M059J (cell line): ENCODE data around the gene PRICKLE3. TPM values are rescaled to one million over a fixed set of nuclear protein-coding genes. Genes with fewer than 3 reads are reported as not detected.
"Not testable (repeated sequence)": the region's sequence is repeated elsewhere in the genome, so short reads cannot be mapped to it uniquely, and the experiment has no call there.

Experiments
- DNase-seq: peaks from one replicate; pipeline ENCODE4 v3.0.0-alpha.2; 2012; ENCODE audit warnings: low read depth
- total RNA-seq: library from RNA; depleted of rRNA; stranded (reverse); fragments of >200 nt; shearing (Covaris generic); gene quantifications from 2 replicates; pipeline ENCODE4 v1.2.3, GENCODE V29; 2014

The PRICKLE3 gene
- total RNA-seq, 1 experiment from 2014 or later, result 14.9 TPM

DNA sequence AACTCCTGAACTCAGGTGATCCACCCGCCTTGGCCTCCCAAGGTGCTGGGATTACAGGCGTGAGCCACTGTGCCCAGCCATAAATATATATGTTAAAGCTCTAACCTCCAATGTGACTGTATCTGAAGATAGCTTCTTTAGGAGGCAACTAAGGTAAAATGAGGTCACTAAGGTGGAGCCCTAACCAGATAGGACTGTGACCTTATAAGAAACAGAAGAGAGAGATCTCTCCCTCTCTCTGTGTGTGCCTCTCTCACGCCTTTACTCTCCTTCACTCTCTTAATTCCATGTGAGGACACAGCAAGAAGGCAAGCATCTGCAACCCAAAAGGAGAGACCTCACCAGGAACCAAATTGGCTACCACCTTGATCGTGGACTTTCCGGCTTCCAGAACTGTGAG lies 24.5 kb downstream of the PRICKLE3 start:
- no peak for DNase-seq

DNA sequence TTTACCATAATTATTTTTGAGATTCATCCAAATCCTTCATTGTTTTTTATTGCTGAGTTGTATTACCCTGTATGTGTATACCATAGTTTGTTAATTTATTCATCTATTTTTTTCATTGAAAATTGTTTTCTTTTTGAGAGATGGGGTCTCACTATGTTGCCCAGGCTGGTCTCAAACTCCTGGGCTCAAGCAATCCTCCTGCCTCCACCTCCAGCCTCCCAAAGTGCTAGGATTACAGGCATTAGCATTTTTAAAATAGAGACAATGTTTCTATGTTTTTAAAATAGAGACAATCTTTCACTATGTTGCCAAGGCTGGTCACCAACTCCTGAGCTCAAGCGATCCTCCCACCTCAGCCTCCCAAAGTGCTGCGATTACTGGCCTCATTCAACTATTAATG lies 25.3 kb downstream of the PRICKLE3 start:
- DNase-seq, result no peak

DNA sequence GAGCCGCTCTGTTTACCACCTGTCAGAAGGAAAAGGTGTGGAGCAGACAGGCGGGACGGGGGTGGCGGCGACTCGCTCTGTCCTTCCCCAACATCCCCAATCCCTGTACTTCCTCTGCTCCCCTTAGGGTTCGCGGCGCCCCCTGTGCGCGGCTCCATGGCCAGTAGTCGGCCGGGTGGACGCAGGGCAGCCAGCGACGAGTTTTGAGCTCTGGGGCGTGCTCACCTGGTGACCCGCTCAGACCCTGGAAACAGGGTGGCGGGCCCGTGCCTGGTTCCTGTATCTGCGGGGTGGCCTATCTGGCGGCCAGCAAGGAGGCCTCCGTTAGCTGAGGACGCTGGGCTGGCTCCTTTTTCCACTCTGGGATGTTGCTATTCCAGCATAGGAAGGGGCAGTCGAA lies 29.0 kb downstream of the PRICKLE3 start:
- DNase-seq, result no peak

DNA sequence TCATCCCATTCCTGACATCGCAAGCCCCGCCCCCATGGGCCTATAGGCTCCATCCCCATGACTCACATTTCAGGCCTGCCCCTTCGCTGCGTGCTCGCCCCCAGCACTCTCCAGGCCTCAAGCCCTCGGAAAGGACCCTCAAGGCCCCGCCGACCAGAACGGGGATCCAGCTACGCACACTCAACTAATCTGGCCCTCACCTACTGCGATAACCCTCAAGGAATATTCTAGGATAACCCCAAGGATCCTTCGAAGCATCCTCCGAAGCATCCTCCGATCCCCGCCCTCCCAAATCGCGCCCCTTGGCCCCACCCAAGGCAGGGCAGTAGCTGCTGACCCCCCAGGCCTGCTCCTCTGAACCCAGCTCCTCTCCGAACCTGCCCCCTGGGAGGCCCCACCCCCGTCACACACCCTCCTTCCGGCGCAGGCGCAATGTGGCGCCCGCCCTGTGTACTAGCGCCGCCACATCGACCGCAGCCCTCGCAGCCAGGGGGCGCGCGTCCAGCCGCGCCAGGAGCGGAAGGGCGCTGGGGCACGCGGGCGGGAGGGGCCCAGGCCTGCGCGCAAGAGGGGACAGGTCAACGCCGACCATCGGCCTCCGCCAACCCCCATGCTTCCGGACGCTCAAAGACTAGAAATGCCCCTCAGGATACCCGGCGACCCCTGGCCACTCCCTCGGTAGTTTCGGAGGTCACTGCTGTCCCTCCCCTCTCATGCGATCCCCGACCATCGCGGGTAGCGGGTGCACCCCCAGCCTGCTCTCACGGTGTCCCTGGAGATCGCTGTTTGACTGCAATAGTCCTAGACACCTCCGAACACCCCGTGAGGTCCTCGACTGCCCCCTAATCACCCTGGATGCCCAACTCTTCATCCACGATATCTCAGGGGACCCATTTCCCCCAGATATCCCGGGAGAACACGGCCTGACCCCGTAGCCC lies 30.0 kb downstream of the PRICKLE3 start:
- DNase-seq, result peak; percentile 87

DNA sequence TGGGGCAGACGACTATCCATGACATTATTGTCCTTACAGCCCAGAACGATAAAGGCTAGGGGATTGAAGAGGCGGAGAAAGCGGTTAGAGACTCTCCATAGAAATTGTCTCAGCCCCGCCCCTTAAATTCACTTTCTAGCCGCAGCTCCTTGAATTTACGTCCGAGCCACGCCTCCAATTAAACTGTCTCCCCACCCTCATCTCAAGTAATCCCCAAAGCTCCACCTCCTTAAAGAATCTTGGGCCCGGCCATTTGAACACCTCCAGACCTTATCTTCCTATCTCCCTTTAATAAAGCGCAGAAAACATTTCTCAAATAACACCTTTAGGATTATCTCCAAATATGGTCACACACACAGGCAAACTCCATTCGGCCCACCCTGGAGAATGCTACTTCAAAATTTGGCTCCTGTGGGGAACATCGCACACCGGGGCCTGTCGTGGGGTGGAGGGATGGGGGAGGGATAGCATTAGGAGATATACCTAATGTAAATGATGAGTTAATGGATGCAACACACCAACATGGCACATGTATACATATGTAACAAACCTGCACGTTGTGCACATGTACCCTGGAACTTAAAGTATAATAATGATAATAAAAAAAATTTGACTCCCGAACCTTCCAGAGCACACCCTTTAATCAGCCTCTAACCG lies 30.8 kb downstream of the PRICKLE3 start:
- peak; percentile 25 for DNase-seq

DNA sequence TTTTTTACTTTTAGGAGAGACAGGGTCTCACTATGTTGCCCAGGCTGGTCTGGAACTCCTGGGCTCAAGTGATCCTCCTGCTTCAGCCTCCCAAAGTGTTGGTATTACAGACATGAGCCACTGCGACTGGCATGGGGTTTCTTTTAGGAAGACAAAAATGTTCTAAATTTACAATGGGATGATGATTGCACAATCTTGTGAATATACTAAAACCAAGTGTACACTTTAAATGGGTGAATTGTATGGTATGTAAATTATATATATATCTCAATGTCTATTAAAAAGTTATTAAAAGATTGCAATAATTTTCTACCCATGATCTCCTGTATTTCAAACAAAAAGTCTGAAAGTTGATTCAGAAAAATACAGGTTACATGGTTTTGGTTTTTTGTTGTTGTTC lies 32.7 kb downstream of the PRICKLE3 start:
- DNase-seq, result no peak

DNA sequence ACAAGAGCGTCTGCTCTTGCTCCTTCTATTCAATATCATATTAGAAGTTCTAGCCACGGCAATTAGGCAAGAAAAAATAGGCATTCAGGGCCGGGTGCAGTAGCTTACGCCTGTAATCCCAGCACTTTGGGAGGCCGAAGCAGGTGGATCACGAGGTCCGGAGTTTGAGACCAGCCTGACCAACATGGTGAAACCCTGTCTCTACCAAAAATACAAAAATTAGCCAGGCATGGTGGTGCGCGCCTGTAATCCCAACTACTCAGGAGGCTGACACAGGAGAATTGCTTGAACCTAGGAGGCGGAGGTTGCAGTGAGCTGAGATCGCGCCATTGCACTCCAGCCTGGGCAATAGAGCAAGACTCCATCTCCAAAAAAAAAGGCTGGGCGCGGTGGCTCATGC lies 36.9 kb downstream of the PRICKLE3 start:
- DNase-seq, result not testable (repeated sequence)

DNA sequence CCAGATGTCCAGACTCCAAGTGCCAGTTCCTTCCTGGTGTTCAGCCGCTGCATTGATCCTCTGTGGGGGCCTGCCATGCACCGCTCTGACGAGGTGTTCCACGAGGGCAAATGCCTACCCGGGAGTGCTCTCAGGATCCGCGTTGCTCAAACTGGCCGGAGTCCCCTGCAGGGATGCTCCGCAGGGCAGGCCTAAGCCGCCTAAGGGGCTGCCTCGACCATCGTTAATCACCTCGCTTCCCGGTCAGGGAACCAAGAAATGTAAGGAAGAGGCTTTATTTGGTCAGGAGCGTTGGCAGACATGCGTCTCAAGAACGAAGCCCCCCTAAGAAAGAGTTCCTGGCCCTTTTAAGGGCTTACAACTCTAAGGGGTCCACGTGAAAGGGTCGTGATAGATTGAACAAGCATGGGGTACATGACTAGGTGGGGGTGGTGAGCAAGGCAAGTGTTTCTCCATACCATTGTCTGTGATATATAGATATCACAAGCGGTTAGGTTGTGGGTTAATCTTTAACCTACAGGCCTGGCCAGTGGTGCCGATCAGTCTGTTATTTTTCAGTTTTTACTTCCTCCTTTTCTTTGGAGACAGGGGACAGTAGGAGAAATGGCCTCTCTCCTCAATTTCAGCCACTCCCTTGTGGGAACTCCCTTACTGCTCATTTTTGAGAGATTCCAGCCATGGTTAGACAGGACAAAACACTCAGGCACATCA lies 37.6 kb downstream of the PRICKLE3 start:
- not testable (repeated sequence) for DNase-seq

DNA sequence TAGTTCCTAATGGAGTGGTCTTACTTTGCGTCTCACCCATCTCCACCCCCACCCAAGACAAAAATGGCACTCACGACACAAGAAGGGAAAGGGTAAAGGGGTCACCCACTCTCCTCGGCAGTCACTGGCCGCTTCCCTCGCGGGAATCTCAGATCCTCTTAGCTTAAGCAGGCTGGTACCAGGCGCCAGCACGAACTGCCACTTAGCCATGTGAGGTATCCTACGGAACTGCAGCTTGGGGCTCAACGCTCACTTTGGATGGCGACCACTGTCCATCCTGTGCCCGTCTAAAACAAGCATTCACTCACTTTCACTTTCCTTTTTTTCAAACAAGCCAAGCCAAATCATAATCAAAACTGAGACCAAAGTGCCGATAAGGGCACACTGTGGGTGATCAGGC lies 38.2 kb downstream of the PRICKLE3 start:
- no peak for DNase-seq

DNA sequence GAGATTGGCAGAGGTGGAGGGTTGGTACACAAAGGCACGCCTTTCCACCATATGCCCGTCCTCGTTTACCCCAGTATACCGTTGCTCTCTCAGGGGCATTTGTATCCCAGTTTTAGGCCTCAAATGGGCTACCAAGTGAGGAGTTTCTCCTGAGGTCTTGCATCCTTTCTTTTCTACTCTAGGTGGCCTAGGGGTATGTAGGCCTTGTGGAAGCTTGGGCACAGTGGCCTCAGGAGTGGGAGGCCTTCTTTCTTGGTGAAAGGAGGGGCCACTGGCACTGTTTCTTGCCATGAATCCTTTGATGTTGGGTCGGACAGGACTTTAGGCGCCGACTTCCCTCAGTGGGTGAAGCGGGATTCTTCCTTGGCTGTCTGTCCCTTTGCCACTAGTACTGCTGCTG lies 38.9 kb downstream of the PRICKLE3 start:
- no peak for DNase-seq

DNA sequence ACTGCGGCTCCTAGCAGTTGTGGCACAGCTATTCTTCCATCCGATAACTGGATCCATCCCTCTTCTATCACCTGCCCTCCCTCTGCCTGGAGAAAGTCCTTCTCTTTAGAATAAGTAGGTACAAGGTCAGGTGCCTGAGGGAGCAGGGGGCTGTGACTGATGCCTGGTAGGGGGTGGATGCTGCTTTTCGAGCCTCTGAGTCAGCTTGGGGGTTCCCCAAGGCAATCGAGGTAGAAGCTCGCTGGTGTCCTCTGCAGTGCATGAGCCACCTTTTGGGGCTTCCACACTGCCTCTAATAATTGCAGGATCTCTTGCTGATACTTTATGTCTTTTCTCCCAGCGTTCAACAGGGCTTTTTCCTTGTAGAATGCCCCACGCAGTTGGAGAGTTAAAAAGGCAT lies 43.0 kb downstream of the PRICKLE3 start:
- DNase-seq, result not testable (repeated sequence)

DNA sequence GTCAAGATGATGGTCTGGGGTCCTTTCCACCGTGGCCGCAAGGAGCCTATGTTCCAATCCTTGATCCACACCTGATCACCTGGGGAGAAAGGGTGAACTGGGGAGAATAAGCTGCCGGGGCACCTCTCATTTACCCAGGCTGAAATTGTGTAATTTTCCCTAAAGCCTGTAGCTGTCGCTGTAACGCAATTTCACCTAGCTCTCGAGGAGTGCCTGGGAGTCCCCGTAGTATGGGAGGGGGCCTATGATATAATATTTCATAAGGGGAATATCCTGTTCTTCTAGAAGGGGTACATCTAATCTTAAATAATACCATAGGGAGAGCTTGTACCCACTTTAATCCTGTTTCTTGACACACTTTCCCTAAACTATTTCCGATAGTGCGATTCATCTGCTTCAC lies 43.9 kb downstream of the PRICKLE3 start:
- not testable (repeated sequence) for DNase-seq

DNA sequence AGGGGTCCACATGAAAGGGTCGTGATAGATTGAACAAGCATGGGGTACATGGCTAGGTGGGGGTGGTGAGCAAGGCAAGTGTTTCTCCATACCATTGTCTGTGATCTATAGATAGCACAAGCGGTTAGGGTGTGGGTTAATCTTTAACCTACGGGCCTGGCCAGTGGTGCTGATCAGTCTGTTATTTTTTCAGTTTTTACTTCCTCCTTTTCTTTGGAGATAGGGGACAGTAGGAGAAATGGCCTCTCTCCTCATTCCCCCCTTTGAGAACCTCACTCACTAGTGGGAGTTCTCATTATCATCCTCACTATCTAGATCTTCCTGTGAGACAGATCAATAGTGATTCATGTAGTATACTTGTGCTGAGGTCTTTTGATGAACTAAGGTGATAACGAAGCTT lies 46.5 kb downstream of the PRICKLE3 start:
- DNase-seq, result no peak

DNA sequence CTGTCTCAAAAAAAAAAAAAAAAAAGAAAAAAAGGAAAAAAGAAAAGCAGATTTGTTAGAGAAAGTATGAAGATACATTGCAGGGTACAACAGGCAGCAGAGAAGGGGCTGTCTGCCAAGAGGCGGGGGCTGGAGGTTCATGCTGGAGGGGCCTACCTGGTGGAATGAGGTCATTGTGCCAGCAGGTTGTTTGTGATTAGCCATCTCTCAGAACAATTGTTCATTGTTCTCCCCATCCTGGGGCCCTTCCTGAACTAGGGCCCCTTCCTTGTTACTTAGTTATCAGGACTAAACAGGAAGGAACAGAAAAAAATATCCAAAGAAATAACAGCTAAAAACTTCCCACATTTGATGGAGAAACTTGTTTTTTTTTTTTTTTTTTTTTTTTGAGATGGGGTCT lies 48.7 kb downstream of the PRICKLE3 start:
- no peak for DNase-seq

DNA sequence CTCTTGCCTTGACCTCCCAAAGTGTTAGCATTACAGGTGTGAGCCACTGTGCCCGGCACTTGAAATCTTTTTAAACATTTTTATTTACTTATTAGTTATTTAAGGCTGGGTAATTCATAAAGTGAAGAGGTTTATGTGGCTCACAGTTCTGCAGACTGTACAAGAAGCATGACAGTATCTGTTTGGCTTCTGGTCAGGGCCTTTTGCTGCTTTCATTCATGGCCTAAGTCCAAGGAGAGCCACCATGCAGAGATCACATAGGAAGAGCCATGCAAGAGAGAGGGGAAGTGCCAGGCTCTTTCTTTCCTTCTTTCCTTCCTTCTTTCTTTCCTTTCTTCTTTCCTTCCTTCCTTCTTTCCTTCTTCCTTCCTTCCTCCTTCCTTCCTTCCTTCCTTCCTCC lies 52.4 kb downstream of the PRICKLE3 start:
- no peak for DNase-seq

DNA sequence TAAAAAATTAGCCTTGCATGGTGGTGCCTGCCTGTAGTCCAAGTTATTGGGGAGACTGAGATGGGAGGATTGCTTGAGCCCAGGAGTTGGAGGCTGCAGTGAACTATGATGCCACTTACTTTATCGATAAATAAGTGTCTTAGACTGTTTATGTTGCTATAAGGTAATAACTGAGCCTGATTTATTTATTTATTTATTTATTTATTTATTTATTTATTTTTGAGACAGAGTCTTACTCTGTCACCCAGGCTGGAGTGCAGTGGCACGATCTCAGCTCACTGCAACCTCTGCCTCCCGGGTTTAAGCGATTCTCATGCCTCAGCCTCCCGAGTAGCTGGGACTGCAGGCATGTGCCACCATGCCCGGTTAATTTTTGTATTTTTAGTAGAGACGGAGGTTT lies 53.9 kb downstream of the PRICKLE3 start:
- not testable (repeated sequence) for DNase-seq

DNA sequence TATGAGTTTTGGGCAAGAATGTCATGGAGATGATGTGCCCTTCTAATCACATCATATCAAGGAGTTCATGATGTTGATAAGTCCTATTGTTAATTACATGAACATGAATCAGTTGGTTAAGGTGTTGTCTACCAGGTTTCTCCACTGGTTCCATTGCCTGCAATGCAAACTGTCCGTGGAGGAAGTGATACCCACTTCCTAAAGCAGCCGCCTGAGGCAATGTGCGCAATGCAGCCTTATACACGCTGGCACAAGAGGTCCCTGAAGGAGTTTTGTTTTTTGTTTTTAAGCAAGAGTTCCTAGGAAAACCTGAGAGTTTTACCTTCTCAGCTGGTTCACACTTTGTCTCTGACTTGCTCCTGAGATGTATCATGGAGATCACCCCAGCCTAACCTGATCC lies 56.7 kb downstream of the PRICKLE3 start:
- DNase-seq, result no peak

DNA sequence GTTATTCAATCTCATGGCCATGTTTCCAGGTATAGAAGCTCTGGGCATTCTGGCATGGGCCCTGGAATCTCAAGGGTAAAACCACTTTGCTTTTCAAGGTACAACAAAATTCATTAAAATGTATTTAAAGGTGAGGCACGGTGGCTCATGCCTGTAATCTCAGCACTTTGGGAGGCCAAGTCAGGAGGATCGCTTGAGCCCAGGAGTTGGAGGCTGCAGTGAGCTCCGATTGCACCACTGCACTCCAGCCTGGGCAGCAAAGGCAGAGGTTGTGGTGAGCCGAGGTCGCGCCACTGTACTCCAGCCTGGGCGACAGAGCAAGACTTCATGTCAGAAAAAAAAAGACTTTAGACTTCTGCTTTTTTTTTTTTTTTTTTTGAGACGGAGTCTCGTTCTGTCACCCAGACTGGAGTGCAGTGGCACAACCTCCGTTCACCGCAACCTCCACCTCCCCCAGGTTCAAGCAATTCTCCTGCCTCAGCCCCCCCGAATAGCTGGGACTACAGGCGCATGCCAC lies 58.4 kb downstream of the PRICKLE3 start:
- DNase-seq, result not testable (repeated sequence)
